Activated CD8-positive, alpha-beta T cell treated with anti-CD3 and anti-CD28 coated beads for 36 hours (primary cell): ENCODE data around the gene ALOX12B. TPM values are rescaled to one million over a fixed set of nuclear protein-coding genes. Genes with fewer than 3 reads are reported as not detected.
"Not testable (repeated sequence)": the region's sequence is repeated elsewhere in the genome, so short reads cannot be mapped to it uniquely, and the experiment has no call there.

ENCODE experiments used
- ATAC-seq: fragments of 200-7000 bp; cut with Tn5 transposase; one replicate; pipeline ENCODE4 v1.10.0; 2021; ENCODE audit warnings: mild to moderate bottlenecking, moderate library complexity
- CTCF ChIA-PET: fragments of 350-600 bp; sonication (Branson Sonifier 250); formaldehyde crosslinking; loops from one replicate; lab custom pipeline; 2021; ENCODE audit warnings: antibody characterized with exemption; lab: Charles Lee
- POLR2A ChIA-PET: fragments of 350-600 bp; sonication (Branson Sonifier 250); formaldehyde crosslinking; loops from one replicate; lab custom pipeline; 2021; ENCODE audit warnings: antibody characterized with exemption; lab: Charles Lee
- DNase-seq: peaks from one replicate; pipeline ENCODE4 v3.0.0-alpha.2; 2020
- H3K27ac Mint-ChIP-seq: one replicate; pipeline ENCODE4 v1.8.0; 2021; ENCODE audit warnings: mild to moderate bottlenecking, mixed read lengths
- H3K27me3 Mint-ChIP-seq: one replicate; pipeline ENCODE4 v1.8.0; 2021; ENCODE audit warnings: mixed read lengths
- H3K36me3 Mint-ChIP-seq: one replicate; pipeline ENCODE4 v1.8.0; 2021; ENCODE audit warnings: low read depth, mixed read lengths
- H3K4me1 Mint-ChIP-seq: one replicate; pipeline ENCODE4 v1.8.0; 2021; ENCODE audit warnings: low read depth, mixed read lengths
- H3K4me3 Mint-ChIP-seq: one replicate; pipeline ENCODE4 v1.8.0; 2021; ENCODE audit warnings: mild to moderate bottlenecking, moderate library complexity, mixed read lengths
- H3K9me3 Mint-ChIP-seq: one replicate; pipeline ENCODE4 v1.8.0; 2021; ENCODE audit warnings: mixed read lengths
- intact Hi-C: fragments of 100-400 bp; cut with micrococcal nuclease; formaldehyde crosslinking; loops from one replicate; pipeline ENCODE4 v1.10.0; 2022
- total RNA-seq, 2 experiments: library from RNA; stranded (reverse); gene quantifications; one replicate each; pipeline ENCODE4 v1.2.3, GENCODE V29; 2021
- TF ChIP-seq, protein P1 (sequence below): fragments of 200-600 bp; IDR thresholded peaks from one replicate; pipeline ENCODE4 v1.8.0; 2022; ENCODE audit warnings: antibody characterized with exemption, mild to moderate bottlenecking

The ALOX12B gene
- total RNA-seq, 2 experiments from 2014 or later, result 4.3 to 5.2 TPM

DNA sequence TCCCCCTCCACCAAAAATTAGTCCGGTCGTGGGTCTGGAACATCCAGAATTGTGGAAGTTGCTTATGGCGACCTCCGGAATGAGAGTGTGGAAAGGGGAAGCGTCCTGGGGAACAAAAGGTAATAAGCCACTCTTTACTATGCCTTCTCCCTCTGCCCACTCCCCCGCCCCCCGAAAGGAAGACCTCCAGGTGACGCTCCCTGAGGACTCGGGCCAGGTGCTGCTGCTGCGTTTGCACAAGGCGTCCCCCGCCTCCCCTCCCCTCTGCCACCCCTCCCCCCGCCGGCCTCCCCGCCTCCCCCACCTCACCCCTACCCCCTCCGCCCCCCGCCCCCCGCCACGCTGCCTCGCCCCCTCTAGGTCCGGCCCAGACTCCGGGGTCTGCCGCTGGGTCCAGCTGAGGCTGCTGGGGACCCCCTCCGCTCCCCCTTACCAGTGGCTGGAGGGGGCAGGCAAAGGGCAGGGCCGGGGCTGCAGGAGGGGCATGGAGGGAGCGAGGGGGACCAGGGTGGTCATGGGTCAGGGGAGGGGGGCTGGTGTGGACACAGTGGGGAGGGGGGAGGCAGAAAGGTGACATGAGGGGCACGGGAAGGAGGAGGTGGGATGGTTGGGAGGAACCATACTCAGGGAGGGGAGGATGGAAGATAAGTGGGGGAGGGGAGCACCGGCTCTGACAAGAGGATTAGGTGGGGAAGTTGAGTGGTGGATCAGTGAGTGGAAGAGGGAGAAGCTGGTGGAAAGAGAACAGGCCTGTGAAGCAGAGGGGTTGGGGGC lies 23.6 kb downstream of the ALOX12B start:
- Mint-ChIP-seq H3K36me3 (no peaks in the 10 kb centered on the region), H3K27me3 (peaks cover 39% of the 10 kb centered on the region), H3K9me3 (no peaks in the 10 kb centered on the region), H3K27ac (no peak overlapping the region), H3K4me1 (no peaks in the 10 kb centered on the region), H3K4me3 (no peak overlapping the region)
- ChIA-PET POLR2A (interaction anchor here (0.6 kb wide), 1 partner anchor 45 kb away, joined by 3 read pairs; no protein-coding TSS in a partner anchor), CTCF (interaction anchor here (12.6 kb wide), 1 partner anchor 10 kb away, joined by 360 read pairs; no protein-coding TSS in a partner anchor)
- intact Hi-C loops, result no loop called here
- DNase-seq (no peak), ATAC-seq (no peak)
- TF ChIP-seq, protein P1, sequence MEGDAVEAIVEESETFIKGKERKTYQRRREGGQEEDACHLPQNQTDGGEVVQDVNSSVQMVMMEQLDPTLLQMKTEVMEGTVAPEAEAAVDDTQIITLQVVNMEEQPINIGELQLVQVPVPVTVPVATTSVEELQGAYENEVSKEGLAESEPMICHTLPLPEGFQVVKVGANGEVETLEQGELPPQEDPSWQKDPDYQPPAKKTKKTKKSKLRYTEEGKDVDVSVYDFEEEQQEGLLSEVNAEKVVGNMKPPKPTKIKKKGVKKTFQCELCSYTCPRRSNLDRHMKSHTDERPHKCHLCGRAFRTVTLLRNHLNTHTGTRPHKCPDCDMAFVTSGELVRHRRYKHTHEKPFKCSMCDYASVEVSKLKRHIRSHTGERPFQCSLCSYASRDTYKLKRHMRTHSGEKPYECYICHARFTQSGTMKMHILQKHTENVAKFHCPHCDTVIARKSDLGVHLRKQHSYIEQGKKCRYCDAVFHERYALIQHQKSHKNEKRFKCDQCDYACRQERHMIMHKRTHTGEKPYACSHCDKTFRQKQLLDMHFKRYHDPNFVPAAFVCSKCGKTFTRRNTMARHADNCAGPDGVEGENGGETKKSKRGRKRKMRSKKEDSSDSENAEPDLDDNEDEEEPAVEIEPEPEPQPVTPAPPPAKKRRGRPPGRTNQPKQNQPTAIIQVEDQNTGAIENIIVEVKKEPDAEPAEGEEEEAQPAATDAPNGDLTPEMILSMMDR, result no peak

DNA sequence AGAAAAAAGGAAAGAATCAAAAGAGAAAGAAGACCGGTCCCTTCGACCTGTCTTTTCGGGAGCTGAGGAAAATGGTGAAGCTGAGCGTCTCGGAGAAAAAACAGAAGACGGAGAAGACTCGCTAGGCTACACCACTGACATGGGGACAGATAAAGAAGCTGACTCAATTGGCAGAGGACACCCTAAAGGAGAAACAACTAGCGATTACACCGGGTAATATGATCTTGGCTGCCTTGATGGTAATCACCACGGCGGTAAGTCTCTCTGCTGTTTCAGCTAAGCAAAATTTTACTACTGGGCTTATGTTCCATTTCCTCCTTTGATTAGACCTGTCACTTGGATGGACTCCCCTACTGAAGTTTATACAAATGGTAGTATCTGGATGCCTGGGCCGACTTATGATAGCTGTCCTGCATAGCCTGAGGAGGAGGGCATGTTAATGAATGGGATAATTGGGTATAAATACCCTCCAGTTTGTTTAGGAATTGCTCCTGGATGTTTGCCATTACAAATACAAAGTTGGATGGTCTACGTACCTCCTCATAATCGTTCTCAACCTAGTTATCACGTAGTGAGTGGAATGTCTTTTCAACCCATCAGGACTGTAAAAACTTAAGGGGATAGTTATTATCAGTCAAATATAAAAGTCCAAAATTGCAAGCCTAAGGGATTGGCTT lies 24.6 kb downstream of the ALOX12B start:
- intact Hi-C loops, result no loop called here
- no peaks in the 10 kb centered on the region for H3K36me3 Mint-ChIP-seq
- peaks cover 44% of the 10 kb centered on the region for H3K27me3 Mint-ChIP-seq
- no peaks in the 10 kb centered on the region for H3K9me3 Mint-ChIP-seq
- peaks cover 2% of the 10 kb centered on the region for H3K4me1 Mint-ChIP-seq
- no peak overlapping the region for H3K27ac Mint-ChIP-seq
- no peak overlapping the region for H3K4me3 Mint-ChIP-seq
- POLR2A ChIA-PET, result interaction anchor here (0.6 kb wide), 1 partner anchor 57 kb away, joined by 3 read pairs; no protein-coding TSS in a partner anchor
- TF ChIP-seq, protein P1, result no peak
- ATAC-seq (no peak), DNase-seq (no peak)
- CTCF ChIA-PET, result interaction anchor here (0.6 to 12.6 kb wide), 11 partner anchors 11 to 320 kb away, joined by 3 to 360 read pairs (median 9); partner anchors contain the start of gene ALOXE3

DNA sequence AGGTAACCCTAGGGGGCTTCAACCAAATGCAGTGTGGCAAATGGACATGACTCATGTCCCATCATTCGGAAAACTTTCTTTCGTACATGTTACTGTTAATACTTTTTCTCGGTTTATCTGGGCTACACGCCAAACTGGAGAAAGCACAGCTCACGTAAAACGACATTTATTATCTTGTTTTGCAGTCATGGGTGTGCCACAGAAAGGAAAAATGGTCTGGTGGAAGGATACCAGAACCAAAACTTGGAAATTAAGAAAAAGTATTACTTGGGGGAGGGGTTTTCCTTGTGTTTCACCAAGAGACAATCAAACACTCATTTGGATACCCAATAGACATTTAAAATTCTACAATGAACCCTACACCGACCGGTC lies 25.1 kb downstream of the ALOX12B start:
- Mint-ChIP-seq H3K36me3 (no peaks in the 10 kb centered on the region), H3K9me3 (no peaks in the 10 kb centered on the region), H3K27me3 (peaks cover 45% of the 10 kb centered on the region), H3K4me3 (no peak overlapping the region), H3K4me1 (peaks cover 5% of the 10 kb centered on the region), H3K27ac (no peak overlapping the region)
- no peak for DNase-seq
- intact Hi-C loops, result no loop called here
- no peak for ATAC-seq
- ChIA-PET CTCF (interaction anchor here (0.6 to 12.6 kb wide), 15 partner anchors 12 to 319 kb away, joined by 3 to 360 read pairs (median 3); partner anchors contain the start of genes ALOX12B and ALOXE3), POLR2A (interaction anchor here (0.6 to 0.9 kb wide), 2 partner anchors 8 to 58 kb away, joined by 3 to 4 read pairs; no protein-coding TSS in a partner anchor)
- TF ChIP-seq, protein P1, result no peak

DNA sequence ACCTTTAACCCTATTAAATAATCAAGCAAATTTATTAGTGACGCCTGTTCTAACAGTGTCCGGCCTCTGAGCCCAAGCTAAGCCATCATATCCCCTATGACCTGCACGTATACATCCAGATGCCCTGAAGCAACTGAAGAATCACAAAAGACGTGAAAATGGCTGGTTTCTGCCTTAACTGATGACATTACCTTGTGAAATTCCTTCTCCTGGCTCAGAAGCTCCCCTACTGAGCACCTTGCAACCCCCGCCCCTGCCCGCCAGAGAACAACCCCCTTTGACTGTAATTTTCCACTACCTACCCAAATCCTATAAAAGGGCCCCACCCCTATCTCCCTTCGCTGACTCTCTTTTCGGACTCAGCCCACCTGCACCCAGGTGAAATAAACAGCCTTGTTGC lies 25.7 kb downstream of the ALOX12B start:
- peaks cover 50% of the 10 kb centered on the region for H3K27me3 Mint-ChIP-seq
- H3K4me1 Mint-ChIP-seq, DNase-seq, intact Hi-C loops, ATAC-seq, H3K36me3 Mint-ChIP-seq, H3K9me3 Mint-ChIP-seq, H3K27ac Mint-ChIP-seq, H3K4me3 Mint-ChIP-seq: not testable (repeated sequence)
- ChIA-PET POLR2A (interaction anchor here (0.9 kb wide), 1 partner anchor 8 kb away, joined by 4 read pairs; no protein-coding TSS in a partner anchor), CTCF (interaction anchor here (0.8 to 12.6 kb wide), 19 partner anchors 12 to 404 kb away, joined by 3 to 360 read pairs (median 4); partner anchors contain the start of genes ALOX12B and ALOXE3)

DNA sequence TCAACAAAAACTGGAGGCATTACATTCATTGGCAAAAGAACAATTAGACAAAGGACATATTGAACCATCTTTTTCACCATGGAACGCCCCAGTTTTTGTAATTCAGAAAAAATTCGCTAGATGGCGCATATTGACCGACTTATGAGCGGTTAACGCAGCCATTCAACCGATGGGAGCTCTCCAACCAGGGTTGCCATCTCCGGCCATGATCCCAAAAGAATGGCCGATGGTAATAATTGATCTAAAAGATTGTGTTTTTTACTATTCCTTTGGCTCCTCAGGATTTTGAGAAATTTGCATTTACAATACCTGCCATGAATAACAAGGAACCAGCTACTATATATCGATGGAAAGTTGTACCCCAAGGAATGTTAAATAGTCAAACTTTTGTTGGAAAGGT lies 27.2 kb downstream of the ALOX12B start:
- intact Hi-C loops, result no loop called here
- H3K4me1 Mint-ChIP-seq, result peaks cover 15% of the 10 kb centered on the region
- peaks cover 51% of the 10 kb centered on the region for H3K27me3 Mint-ChIP-seq
- DNase-seq (peak; percentile 72), ATAC-seq (peak; percentile 57)
- H3K27ac Mint-ChIP-seq, result no peak overlapping the region
- POLR2A ChIA-PET, result interaction anchor here (1.1 to 1.7 kb wide), 2 partner anchors 13 to 113 kb away, joined by 3 read pairs; no protein-coding TSS in a partner anchor
- H3K36me3 Mint-ChIP-seq, result no peaks in the 10 kb centered on the region
- TF ChIP-seq, protein P1, result peak; percentile 91
- H3K4me3 Mint-ChIP-seq, result no peak overlapping the region
- CTCF ChIA-PET, result interaction anchor here (0.6 to 12.6 kb wide), 53 partner anchors 9 to 725 kb away, joined by 3 to 360 read pairs (median 4); partner anchors contain the start of genes ALOXE3 and SLC25A35
- no peaks in the 10 kb centered on the region for H3K9me3 Mint-ChIP-seq
